COR-L47 (cell line): ENCODE results near the gene CATSPER3.

ENCODE experiments used
- DNase-seq: peaks from one replicate; lab custom pipeline; 2025; lab: John Stamatoyannopoulos, UW

CATSPER3 gene

DNA sequence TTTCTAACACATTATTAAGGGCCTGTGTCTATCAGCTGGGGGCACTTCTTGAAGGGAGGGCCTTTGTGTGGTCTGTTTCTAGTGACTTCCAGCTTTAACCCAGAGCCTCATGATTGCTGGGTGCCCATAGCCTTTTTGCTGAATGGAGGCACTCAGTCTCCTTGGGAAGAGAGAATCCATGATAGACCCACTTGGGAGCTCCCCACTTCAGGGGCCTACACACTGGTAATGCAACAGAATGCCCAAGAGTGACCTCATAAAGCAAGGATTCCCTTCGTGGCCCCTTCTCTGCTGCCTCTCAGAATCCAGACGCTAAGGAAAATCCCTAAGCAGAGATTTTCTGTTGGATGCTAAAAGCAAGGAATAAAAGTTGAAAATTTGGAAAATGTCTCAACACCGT lies at the start of gene CATSPER3:
Gene CATSPER3 (plus strand): TSS at position 301 of the 400 bp plus-strand sequence. CDS start 85 bp downstream, at position 386.
- no peak for DNase-seq

- no peak for DNase-seq
Observed at GRCh38 chr5:134918861-134919260, 48.8 kb upstream of the CATSPER3 start.

DNA sequence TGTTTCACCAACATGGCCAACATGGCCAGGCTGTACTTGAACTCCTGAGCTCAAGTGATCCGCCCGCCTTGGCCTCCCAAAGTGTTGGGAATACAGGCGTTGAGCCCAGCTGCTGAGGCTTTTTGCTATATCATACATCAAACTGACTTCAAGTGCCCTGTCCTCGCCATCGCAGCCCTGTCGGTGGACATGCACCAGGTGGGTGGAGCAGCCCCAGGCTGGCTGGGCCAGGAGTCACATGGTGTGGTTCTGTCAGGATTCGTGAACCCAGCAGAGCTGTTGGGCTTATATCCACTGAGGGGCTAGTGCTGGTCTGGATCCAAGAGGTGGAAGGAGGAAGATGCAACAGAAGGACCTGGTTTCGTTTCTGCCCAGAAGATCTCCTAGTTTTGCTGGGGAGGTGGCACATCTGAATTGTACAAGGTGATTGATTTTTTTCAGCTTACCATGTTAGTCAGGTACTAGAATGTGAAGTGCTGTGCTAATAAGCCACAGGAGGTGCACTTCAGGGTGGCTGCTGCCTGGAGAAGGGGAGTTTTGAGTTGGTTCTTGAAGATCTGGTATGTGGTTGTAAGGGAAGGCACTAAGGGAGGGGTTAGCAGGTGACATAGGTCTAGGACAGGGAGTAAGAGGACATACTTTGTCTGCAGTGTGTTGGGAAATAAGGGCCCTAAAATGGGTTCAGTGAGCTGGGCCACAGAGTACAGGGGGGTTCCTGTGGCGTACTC lies 46.7 kb upstream of the CATSPER3 start:
- no peak for DNase-seq

GRCh38 chr5:134932508-134932907 lies 35.2 kb upstream of the CATSPER3 start:
- no peak for DNase-seq

DNA sequence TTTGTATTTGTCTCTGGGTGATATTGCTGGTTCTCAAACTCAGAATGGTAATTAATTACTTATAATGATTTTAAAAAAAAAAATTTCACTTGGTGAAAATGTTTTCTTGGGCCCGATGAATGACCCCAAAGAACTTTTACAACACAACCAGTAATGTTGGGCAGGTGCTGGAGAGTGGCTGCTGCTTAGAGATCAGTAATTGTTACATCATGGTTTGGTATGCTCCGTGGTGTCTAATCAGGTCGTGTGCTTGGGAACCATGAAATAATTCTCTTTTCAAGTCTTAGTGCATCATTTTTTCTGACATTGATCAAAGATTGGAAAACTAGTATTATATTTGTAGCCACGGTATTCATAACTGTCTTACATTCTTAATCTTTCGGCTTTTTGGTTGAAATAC lies 33.5 kb upstream of the CATSPER3 start:
- no peak for DNase-seq

- no peak for DNase-seq
Observed at GRCh38 chr5:134935711-134936602, 31.8 kb upstream of the CATSPER3 start.

DNA sequence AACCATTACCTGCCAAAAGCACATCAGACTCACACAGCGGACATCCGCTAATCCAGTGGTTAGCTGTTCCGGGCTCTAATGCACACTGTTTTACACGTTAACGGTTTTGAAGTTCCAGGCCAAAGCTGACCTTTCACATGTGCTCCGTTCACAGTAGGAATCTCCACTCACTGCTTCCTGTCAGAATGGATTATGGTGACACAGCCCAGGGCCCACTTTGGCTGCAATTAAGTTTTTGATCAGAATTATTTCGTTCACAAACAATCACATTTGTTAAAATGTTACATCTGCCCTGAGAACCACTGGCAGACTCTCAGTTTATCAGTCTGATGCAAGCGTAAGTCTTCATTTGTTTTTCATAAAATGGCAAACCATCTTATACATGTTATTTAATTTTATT lies 30.2 kb upstream of the CATSPER3 start:
- no peak for DNase-seq

DNA sequence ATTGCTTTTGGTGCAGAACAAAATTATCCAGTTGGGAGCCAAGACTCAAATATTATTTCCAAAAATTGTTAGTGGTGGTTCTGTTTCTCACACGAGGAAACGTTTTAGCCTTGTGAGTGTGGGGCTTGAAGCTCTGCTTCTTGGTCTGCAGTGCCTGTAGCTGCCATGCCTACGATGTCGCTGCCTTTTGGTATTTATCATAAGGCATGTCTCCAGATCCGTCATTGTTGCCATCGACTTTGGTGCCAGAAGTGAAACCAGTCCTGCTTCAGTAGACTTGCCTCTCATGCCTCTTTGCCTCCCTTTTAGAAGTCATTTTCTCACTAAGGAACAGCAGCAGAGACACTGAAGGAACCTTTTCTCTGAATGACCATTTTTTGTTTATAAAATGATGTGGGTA lies 29.7 kb upstream of the CATSPER3 start:
- no peak for DNase-seq

DNA sequence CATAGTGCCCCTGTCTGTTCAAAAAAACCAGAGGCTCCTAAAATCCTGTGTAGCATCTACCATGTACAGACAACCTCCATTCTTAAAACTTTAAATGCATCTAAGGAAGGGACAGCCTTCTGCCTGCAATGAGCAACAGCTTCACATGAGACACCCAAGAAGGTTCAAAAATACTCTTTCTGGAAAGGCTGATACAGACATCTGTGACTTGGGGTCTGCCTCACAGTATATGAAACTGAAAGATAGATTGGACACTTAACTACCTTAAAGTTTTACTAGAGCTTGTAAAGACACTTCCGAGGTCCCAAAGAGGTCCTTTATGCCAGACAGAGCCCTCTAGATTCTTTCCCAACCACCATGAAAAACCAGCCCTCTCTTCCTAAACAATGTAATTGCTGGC lies 28.2 kb upstream of the CATSPER3 start:
- DNase-seq = no peak

- DNase-seq = no peak
Observed at GRCh38 chr5:134943547-134943946, 24.2 kb upstream of the CATSPER3 start.

GRCh38 chr5:134944630-134945029 lies 23.1 kb upstream of the CATSPER3 start:
- no peak for DNase-seq

- DNase-seq = no peak
Observed at GRCh38 chr5:134945041-134945440, 22.7 kb upstream of the CATSPER3 start.

DNA sequence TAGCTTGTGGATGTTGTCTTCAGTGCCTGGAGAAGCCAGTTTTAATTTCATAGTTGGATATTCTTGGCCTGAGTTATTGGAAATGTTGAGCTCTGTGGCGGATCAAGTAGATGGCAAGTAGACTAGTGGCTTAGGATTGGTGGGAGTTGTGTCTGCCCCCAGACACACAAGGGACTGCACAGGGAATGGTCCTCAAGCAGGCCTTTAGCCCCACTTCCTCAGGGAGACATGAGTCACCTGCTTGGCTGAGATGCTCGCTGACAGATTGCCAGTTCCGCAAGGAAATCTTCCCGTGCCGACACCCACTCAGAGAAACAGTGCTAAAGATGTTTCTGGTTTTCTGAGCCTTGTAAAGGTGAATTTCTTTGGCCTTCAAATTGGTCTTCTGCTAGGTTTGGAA lies 18.8 kb upstream of the CATSPER3 start:
- no peak for DNase-seq

GRCh38 chr5:134949316-134949715 lies 18.4 kb upstream of the CATSPER3 start:
- no peak for DNase-seq

GRCh38 chr5:134957920-134958608 lies 9.6 kb upstream of the CATSPER3 start:
- DNase-seq = no peak

DNA sequence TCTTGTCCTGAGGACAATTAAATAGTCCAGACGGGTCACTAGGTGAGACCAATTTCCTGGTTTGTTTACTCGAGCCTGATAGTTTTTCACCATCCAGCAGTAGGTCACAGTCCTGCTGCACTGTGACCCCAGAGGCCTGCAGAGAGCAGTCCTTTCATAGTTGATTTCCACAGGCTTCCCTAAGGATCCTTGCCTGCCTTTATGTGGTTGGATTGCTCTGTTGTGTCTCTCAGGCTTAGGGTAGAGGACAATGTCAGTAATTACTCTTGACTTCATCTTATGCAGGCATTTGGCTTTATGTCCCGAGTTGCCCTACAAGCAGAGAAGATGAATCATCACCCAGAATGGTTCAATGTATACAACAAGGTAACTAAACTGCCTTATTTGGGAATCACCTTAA lies 9.0 kb upstream of the CATSPER3 start:
- no peak for DNase-seq

GRCh38 chr5:134963098-134963497 lies 4.6 kb upstream of the CATSPER3 start:
- no peak for DNase-seq

- no peak for DNase-seq
Observed at GRCh38 chr5:134964359-134965270, 3.1 kb upstream of the CATSPER3 start.

DNA sequence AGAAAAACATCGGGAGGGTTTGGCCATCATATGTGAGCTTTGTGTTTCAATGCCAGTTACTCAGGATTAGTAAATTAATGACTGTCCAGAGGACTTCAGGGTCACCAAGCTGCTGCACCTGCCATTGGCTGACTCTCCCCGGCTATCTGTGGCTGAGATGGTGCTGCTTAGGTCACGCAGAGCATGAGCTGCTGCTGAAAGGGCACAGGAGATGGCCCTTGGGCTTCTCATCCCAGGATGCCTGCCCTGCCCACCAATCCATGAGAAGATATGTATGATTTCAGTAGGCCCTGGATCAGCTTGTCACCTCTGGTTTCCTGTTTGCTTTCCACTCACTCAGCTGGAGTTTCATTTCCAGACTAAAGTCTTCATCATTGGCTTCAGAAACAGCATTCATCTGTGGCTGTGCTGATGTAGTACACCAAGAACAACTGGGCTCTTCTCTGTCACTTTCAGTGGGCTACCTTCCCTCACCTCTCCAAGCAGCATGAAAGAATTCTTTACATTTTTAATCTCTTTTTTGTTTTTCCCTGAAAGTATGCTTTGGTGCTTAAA lies 2.4 kb upstream of the CATSPER3 start:
- DNase-seq = no peak

DNA sequence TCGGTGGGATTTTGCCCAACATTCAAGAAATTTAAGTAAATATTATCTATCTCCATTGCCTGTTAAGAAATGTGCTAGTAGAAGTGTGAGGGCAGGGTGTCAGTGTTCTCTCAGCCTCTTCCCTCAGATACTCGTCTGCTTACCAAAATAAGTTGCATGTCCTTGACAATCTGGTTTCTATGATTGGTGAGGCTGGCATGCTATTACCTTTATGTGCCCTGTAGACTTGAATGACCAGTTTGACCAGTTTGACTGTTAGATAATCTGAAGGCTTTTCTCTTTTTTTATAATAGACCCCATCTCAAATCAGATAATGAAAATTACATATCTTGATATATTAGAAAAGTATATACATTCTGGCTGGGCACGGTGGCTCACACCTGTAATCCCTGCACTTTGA lies 348 bp downstream of the CATSPER3 start:
- DNase-seq = no peak

GRCh38 chr5:134969166-134969565 lies 1.5 kb downstream of the CATSPER3 start:
- DNase-seq = no peak
